Islet of Langerhans (tissue), 1 donor: ENCODE results near the gene PRIM2.
"Not testable (repeated sequence)": the region's sequence is repeated elsewhere in the genome, so short reads cannot be mapped to it uniquely, and the experiment has no call there.

Source experiments
- FAIRE-seq: peaks from one replicate; lab custom pipeline; 2011; peaks lifted over from hg19 to GRCh38; lab: Jason Lieb, UNC

The PRIM2 gene

GRCh38 chr6:57449496-57450066, 132.2 kb downstream of the PRIM2 start:
- FAIRE-seq, result not testable (repeated sequence)

GRCh38 chr6:57459781-57460180, 142.4 kb downstream of the PRIM2 start:
- not testable (repeated sequence) for FAIRE-seq

GRCh38 chr6:57461022-57461421, 143.6 kb downstream of the PRIM2 start:
- FAIRE-seq, result not testable (repeated sequence)

GRCh38 chr6:57463809-57464208, 146.4 kb downstream of the PRIM2 start:
- not testable (repeated sequence) for FAIRE-seq

- not testable (repeated sequence) for FAIRE-seq
Observed at GRCh38 chr6:57465968-57466367, 148.5 kb downstream of the PRIM2 start.

- no peak for FAIRE-seq
Observed at GRCh38 chr6:57469072-57469471, 151.6 kb downstream of the PRIM2 start.

- FAIRE-seq, result not testable (repeated sequence)
Observed at GRCh38 chr6:57470148-57470547, 152.7 kb downstream of the PRIM2 start.

- not testable (repeated sequence) for FAIRE-seq
Observed at GRCh38 chr6:57471314-57471864, 154.0 kb downstream of the PRIM2 start.

GRCh38 chr6:57472861-57473362, 155.5 kb downstream of the PRIM2 start:
- not testable (repeated sequence) for FAIRE-seq

GRCh38 chr6:57474862-57475475, 157.5 kb downstream of the PRIM2 start:
- not testable (repeated sequence) for FAIRE-seq

GRCh38 chr6:57475656-57476055, 158.2 kb downstream of the PRIM2 start:
- not testable (repeated sequence) for FAIRE-seq

GRCh38 chr6:57480194-57480593, 162.8 kb downstream of the PRIM2 start:
- not testable (repeated sequence) for FAIRE-seq

GRCh38 chr6:57481121-57481520, 163.7 kb downstream of the PRIM2 start:
- not testable (repeated sequence) for FAIRE-seq

- not testable (repeated sequence) for FAIRE-seq
Observed at GRCh38 chr6:57482471-57482870, 165.0 kb downstream of the PRIM2 start.

- FAIRE-seq, result not testable (repeated sequence)
Observed at GRCh38 chr6:57486494-57487081, 169.2 kb downstream of the PRIM2 start.

GRCh38 chr6:57488551-57488950, 171.1 kb downstream of the PRIM2 start:
- not testable (repeated sequence) for FAIRE-seq

GRCh38 chr6:57489887-57490286, 172.5 kb downstream of the PRIM2 start:
- FAIRE-seq, result not testable (repeated sequence)

GRCh38 chr6:57491795-57492194, 174.4 kb downstream of the PRIM2 start:
- FAIRE-seq, result not testable (repeated sequence)

- FAIRE-seq, result not testable (repeated sequence)
Observed at GRCh38 chr6:57496251-57496650, 178.8 kb downstream of the PRIM2 start.

GRCh38 chr6:57500368-57501021, 183.1 kb downstream of the PRIM2 start:
- FAIRE-seq, result not testable (repeated sequence)

GRCh38 chr6:57502387-57502786, 185.0 kb downstream of the PRIM2 start:
- FAIRE-seq, result not testable (repeated sequence)

- not testable (repeated sequence) for FAIRE-seq
Observed at GRCh38 chr6:57505251-57505650, 187.8 kb downstream of the PRIM2 start.
